ENCODE measurements around the gene KDM2B. TPM values are rescaled to one million over a fixed set of nuclear protein-coding genes. Genes with fewer than 3 reads are reported as not detected.

The KDM2B gene
- total and polyA plus RNA-seq, 2 of the 8 experiments (the other 6 are each of a cell fraction or from before 2014, with no cell fraction given) = 111 to 162 TPM

GRCh38 chr12:121626853-121627640 is 46.2 kb upstream of the KDM2B start:
- no peak overlapping the region for H3K18ac ChIP-seq (ENCODE audit: extremely low read depth, low read length)
- WGBS, 2 experiments (ENCODE audit: extremely low coverage in 1 of 2, insufficient coverage in 1 of 2, insufficient read length in 1 of 2, insufficient replicate concordance in 2 of 2, low coverage in 1 of 2, low lambda C conversion rate in 2 of 2, missing lambda C conversion rate in 1 of 2) = 2% methylated on average over 42 of the region's 53 CpGs; no CpG with 5 or more reads in 1 of the 2 experiments
- peaks cover 4 to 48% of the 10 kb centered on the region in 2 experiments for H3K79me2 ChIP-seq (ENCODE audit: control insufficient read depth in 1 of 2, insufficient read depth in 2 of 2, low read length in 2 of 2)
- peak; percentile 51 for TF ChIP-seq KDM4A (IDR thresholded peaks at IDR 0.05; ENCODE audit: low read depth, low read length, severe bottlenecking)
- peak; percentile 21 to 80; a peak in 1 of 4 replicates for TF ChIP-seq SIN3A (conservative IDR thresholded peaks at IDR 0.05 in 1 of 2, IDR thresholded peaks at IDR 0.05 in 1 of 2; ENCODE audit: low read depth in 1 of 2, low read length in 2 of 2)
- no peak for TF ChIP-seq CHD1 (IDR thresholded peaks at IDR 0.05; ENCODE audit: low read depth, low read length)
- peak; percentile 51 for TF ChIP-seq SAP30 (IDR thresholded peaks at IDR 0.05; ENCODE audit: insufficient read depth, insufficient replicate concordance, low read length)
- 0 out of 2 replicates have a peak, but pooled peaks have one; percentile 42 for TF ChIP-seq PHF8 (conservative IDR thresholded peaks at IDR 0.05; ENCODE audit: low read depth, low read length)
- peak; percentile 0 to 32; a peak in 2 of 4 replicates for TF ChIP-seq RAD21 (IDR thresholded peaks at IDR 0.05 in 1 of 2, conservative IDR thresholded peaks at IDR 0.05 in 1 of 2; ENCODE audit: low read depth in 2 of 2, low read length in 2 of 2)

More at GRCh38 chr12:121626853-121627640, 46.2 kb upstream of the KDM2B start:
- Histone ChIP-seq H4K91ac (replicated peaks; ENCODE audit: insufficient read length, low read length) (no peak overlapping the region), H2BK12ac (ENCODE audit: low read depth, low read length) (no peak overlapping the region), H2BK20ac (ENCODE audit: low read length) (no peak overlapping the region), H4K5ac (ENCODE audit: insufficient read length, low read depth, low read length) (peak overlapping the region; percentile 18), H2AFZ (ENCODE audit: low read length) (no peak overlapping the region), H3K56ac (replicated peaks; ENCODE audit: insufficient read length, low read depth, low read length) (no peak overlapping the region), H3K9ac (replicated peaks in 1 of 4; ENCODE audit: extremely low read depth in 1 of 4, low read depth in 3 of 4, low read length in 3 of 4) (peak overlapping the region; percentile 53 to 79 (median 72); a peak in 6 of 7 replicates), H4K20me1 (replicated peaks in 1 of 2; ENCODE audit: control insufficient read depth in 1 of 2, insufficient read depth in 2 of 2, low read length in 2 of 2) (peaks cover 4 to 15% of the 10 kb centered on the region in 2 experiments), H3K23me2 (ENCODE audit: low read depth, low read length) (peaks cover 11% of the 10 kb centered on the region; the same call in 1 of the 2 replicates), H3K4me1 (replicated peaks in 1 of 4; ENCODE audit: control insufficient read depth in 3 of 4, insufficient read depth in 4 of 4, low read length in 3 of 4) (peaks cover 10 to 20% (median 14%) of the 10 kb centered on the region in 4 experiments), H4K8ac (ENCODE audit: extremely low read depth, insufficient read depth, low read length) (peak overlapping the region; percentile 89), H3K27me3 (replicated peaks in 1 of 4; ENCODE audit: control insufficient read depth in 3 of 4, extremely low read depth in 1 of 4, insufficient read depth in 3 of 4, low read length in 3 of 4) (no peaks in the 10 kb centered on the region), H3K9me3 (ENCODE audit: insufficient read depth in 2 of 2, low read depth in 1 of 2, low read length in 1 of 2) (no peaks in the 10 kb centered on the region), H3K4me3 (ENCODE audit: extremely low read depth in 1 of 4, insufficient read depth in 2 of 4, low read depth in 3 of 4, low read length in 4 of 4) (peak overlapping the region; percentile 61 to 93 (median 79)), H2BK120ac (replicated peaks; ENCODE audit: low read depth, low read length) (no peak overlapping the region), H2AK5ac (ENCODE audit: low read depth, low read length) (no peak overlapping the region), H3K79me1 (ENCODE audit: low read depth, low read length) (peaks cover 19% of the 10 kb centered on the region), H2BK15ac (ENCODE audit: low read length) (no peak overlapping the region), H3K27ac (ENCODE audit: low read depth, low read length) (peak overlapping the region; percentile 72), H3K4ac (replicated peaks; ENCODE audit: insufficient read length, low read depth, low read length) (no peak overlapping the region), H3K4me2 (ENCODE audit: insufficient read depth in 1 of 2, low read depth in 2 of 2, low read length in 2 of 2) (peak overlapping the region; percentile 85 to 91), H2BK5ac (ENCODE audit: low read depth, low read length) (peak overlapping the region; percentile 75; the same call in 1 of the 2 replicates), H3K36me3 (ENCODE audit: control insufficient read depth in 2 of 4, insufficient read depth in 4 of 4, low read length in 3 of 4) (no peaks in the 10 kb centered on the region; a peak in 1 of 8 replicates), H3K23ac (ENCODE audit: insufficient read length) (no peak overlapping the region), H3K14ac (ENCODE audit: insufficient read length) (no peak overlapping the region)
- ChIA-PET POLR2A (ENCODE audit: partially characterized antibody) (interaction anchor here (0.8 to 15.7 kb wide), 24 partner anchors 12 to 1426 kb away, joined by 3 to 374 read pairs (median 6); partner anchors contain the start of genes KDM2B, MORN3 and RPLP0), CTCF (ENCODE audit: partially characterized antibody) (interaction anchor here (0.6 to 7.1 kb wide), 33 partner anchors 10 to 185 kb away, joined by 3 to 50 read pairs (median 4); partner anchors contain the start of genes KDM2B and MORN3)
- FAIRE-seq = no peak
- peak; percentile 27 to 77 for DNase-seq (ENCODE audit: low read depth in 1 of 2, low spot score in 2 of 2)
